Neural cell (in vitro differentiated cells): Measurements from ENCODE around the gene PROX2. TPM values are rescaled to one million over a fixed set of nuclear protein-coding genes. Genes with fewer than 3 reads are reported as not detected.

ENCODE experiments used
- H2AFZ ChIP-seq: fragments of 200-600, 300-800 bp; sonication (generic), shearing (Covaris generic); 2 replicates; pipeline ENCODE4 v1.6.0; 2014; ENCODE audit warnings: low read depth, mild to moderate bottlenecking, antibody characterized with exemption, low read length, moderate library complexity
- H3F3A ChIP-seq: fragments of 200-600 bp; shearing (Covaris generic); 2 replicates; pipeline ENCODE4 v1.6.1; 2016; ENCODE audit warnings: mild to moderate bottlenecking, moderate library complexity, mixed read lengths, antibody characterized with exemption, low read length; ENCODE audit not compliant: insufficient read depth, poor library complexity, severe bottlenecking
- H3K27ac ChIP-seq: fragments of 200-600, 300-800 bp; sonication (generic), shearing (Covaris generic); 2 replicates; pipeline ENCODE4 v1.5.1; 2014; ENCODE audit warnings: mild to moderate bottlenecking, low read length, moderate library complexity
- H3K27me3 ChIP-seq: fragments of 300-800, 200-600 bp; sonication (generic), shearing (Covaris generic); 2 replicates; pipeline ENCODE4 v1.6.0; 2014; ENCODE audit warnings: mild to moderate bottlenecking, low read depth, low read length, moderate library complexity; ENCODE audit not compliant: insufficient read depth
- H3K36me3 ChIP-seq: fragments of 300-800, 200-600 bp; sonication (generic), shearing (Covaris generic); 2 replicates; pipeline ENCODE4 v1.5.1; 2014; ENCODE audit warnings: mild to moderate bottlenecking, antibody characterized with exemption, low read length, moderate library complexity; ENCODE audit not compliant: insufficient read depth
- H3K4me2 ChIP-seq: fragments of 300-800, 200-600 bp; sonication (generic), shearing (Covaris generic); 2 replicates; pipeline ENCODE4 v1.6.0; 2014; ENCODE audit warnings: mild to moderate bottlenecking, low read length
- H3K4me3 ChIP-seq: fragments of 300-800, 200-600 bp; sonication (generic), shearing (Covaris generic); 2 replicates; pipeline ENCODE4 v1.5.1; 2014; ENCODE audit warnings: mild to moderate bottlenecking, low read length, moderate library complexity
- H3K79me2 ChIP-seq: fragments of 200-600 bp; shearing (Covaris generic); replicated peaks from 2 replicates; pipeline ENCODE4 v1.6.0; 2014; ENCODE audit warnings: mild to moderate bottlenecking, low read length, moderate library complexity; ENCODE audit not compliant: insufficient read depth
- H3K9ac ChIP-seq: fragments of 300-800, 200-600 bp; sonication (generic), shearing (Covaris generic); 2 replicates; pipeline ENCODE4 v1.6.1; 2016; ENCODE audit warnings: mild to moderate bottlenecking, low read length, mixed read lengths
- H3K9me2 ChIP-seq: fragments of 200-600 bp; shearing (Covaris generic); 2 replicates; pipeline ENCODE4 v1.6.1; 2016; ENCODE audit warnings: mild to moderate bottlenecking, low read length, mixed read lengths; ENCODE audit not compliant: insufficient read depth
- H3K9me3 ChIP-seq: fragments of 200-600, 300-800 bp; sonication (generic), shearing (Covaris generic); 2 replicates; pipeline ENCODE4 v1.6.1; 2016; ENCODE audit warnings: mild to moderate bottlenecking, mixed run types, low read length, moderate library complexity, mixed read lengths
- H4K20me1 ChIP-seq: fragments of 200-600 bp; shearing (Covaris generic); 2 replicates; pipeline ENCODE4 v1.6.1; 2016; ENCODE audit warnings: mild to moderate bottlenecking, mixed run types; ENCODE audit not compliant: insufficient read depth
- EP300 ChIP-seq: fragments of 450-650 bp; conservative IDR thresholded peaks from 2 replicates; pipeline ENCODE4 v1.6.1; 2014; ENCODE audit warnings: antibody characterized with exemption, mild to moderate bottlenecking, moderate library complexity; ENCODE audit not compliant: poor library complexity, severe bottlenecking
- EZH2 ChIP-seq: fragments of 200-600, 300-800 bp; shearing (Covaris generic), sonication (generic); IDR thresholded peaks from 2 replicates; pipeline ENCODE4 v1.6.1; 2014; ENCODE audit warnings: antibody characterized with exemption, low read length, borderline replicate concordance, mild to moderate bottlenecking; ENCODE audit not compliant: insufficient read depth, poor library complexity, severe bottlenecking
- MXI1 ChIP-seq: fragments of 450-650 bp; conservative IDR thresholded peaks from 2 replicates; pipeline ENCODE4 v1.6.1; 2014; ENCODE audit warnings: antibody characterized with exemption, mild to moderate bottlenecking; ENCODE audit not compliant: poor library complexity, severe bottlenecking
- POLR2AphosphoS5 ChIP-seq: IDR thresholded peaks from 2 replicates; pipeline ENCODE4 v1.6.1; 2012
- RAD21 ChIP-seq: fragments of 450-650 bp; conservative IDR thresholded peaks from 2 replicates; pipeline ENCODE4 v1.6.1; 2014; ENCODE audit warnings: antibody characterized with exemption, mild to moderate bottlenecking, moderate library complexity
- SMC3 ChIP-seq: fragments of 450-650 bp; conservative IDR thresholded peaks from 2 replicates; pipeline ENCODE4 v1.6.1; 2014; ENCODE audit warnings: antibody characterized with exemption, mild to moderate bottlenecking, moderate library complexity; ENCODE audit not compliant: poor library complexity
- TAF1 ChIP-seq: IDR thresholded peaks from 2 replicates; pipeline ENCODE4 v1.6.1; 2012; ENCODE audit warnings: low read depth
- polyA plus RNA-seq: library from polyadenylated mRNA; depleted of rRNA; stranded (reverse); fragments of >200 nt; gene quantifications from 2 replicates; pipeline ENCODE4 v1.2.3, GENCODE V29; 2014
- TF ChIP-seq, protein P1 (sequence below): fragments of 450-650 bp; IDR thresholded peaks from 2 replicates; pipeline ENCODE4 v1.5.1; 2014; ENCODE audit warnings: antibody characterized with exemption, mild to moderate bottlenecking, moderate library complexity; ENCODE audit not compliant: poor library complexity, severe bottlenecking
- TF ChIP-seq, protein P2 (sequence below): IDR thresholded peaks from 2 replicates; pipeline ENCODE4 v1.6.1; 2012; ENCODE audit warnings: borderline replicate concordance

PROX2 gene
- polyA plus RNA-seq, 1 donor from 2014 or later = not detected

DNA sequence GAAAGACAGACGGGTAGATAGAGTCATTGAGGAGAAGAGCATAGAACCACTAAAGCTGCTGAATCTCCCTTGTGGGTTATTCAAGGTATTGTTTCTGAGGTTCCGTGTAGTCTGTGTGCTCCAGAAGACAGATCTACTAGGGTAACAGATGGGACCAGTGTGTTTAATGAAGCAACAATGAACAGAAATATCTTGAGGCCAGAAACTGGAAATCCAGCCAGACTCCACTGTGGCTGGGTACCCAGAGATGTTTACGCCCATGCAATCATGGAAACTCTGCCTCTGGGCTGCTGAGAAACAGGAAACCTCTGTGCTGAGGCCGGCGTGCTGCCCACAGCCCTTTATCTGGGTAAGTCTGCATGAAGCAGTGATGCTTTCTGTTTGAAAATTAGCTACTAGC lies 8.3 kb downstream of the PROX2 start:
- no peaks in the 10 kb centered on the region for H3K79me2 ChIP-seq
- TF ChIP-seq EZH2 = no peak
- TF ChIP-seq MXI1 = no peak
- no peak for TF ChIP-seq EP300
- TF ChIP-seq TAF1 = no peak
- TF ChIP-seq, protein P1, sequence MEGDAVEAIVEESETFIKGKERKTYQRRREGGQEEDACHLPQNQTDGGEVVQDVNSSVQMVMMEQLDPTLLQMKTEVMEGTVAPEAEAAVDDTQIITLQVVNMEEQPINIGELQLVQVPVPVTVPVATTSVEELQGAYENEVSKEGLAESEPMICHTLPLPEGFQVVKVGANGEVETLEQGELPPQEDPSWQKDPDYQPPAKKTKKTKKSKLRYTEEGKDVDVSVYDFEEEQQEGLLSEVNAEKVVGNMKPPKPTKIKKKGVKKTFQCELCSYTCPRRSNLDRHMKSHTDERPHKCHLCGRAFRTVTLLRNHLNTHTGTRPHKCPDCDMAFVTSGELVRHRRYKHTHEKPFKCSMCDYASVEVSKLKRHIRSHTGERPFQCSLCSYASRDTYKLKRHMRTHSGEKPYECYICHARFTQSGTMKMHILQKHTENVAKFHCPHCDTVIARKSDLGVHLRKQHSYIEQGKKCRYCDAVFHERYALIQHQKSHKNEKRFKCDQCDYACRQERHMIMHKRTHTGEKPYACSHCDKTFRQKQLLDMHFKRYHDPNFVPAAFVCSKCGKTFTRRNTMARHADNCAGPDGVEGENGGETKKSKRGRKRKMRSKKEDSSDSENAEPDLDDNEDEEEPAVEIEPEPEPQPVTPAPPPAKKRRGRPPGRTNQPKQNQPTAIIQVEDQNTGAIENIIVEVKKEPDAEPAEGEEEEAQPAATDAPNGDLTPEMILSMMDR = no peak
- no peak overlapping the region for H3K4me3 ChIP-seq
- no peaks in the 10 kb centered on the region for H3K36me3 ChIP-seq
- H4K20me1 ChIP-seq = no peaks in the 10 kb centered on the region
- H3K27me3 ChIP-seq = no peaks in the 10 kb centered on the region
- H3K9me2 ChIP-seq = no peaks in the 10 kb centered on the region
- H3K9me3 ChIP-seq = no peaks in the 10 kb centered on the region
- H3K27ac ChIP-seq = no peak overlapping the region
- no peaks in the 10 kb centered on the region for H3F3A ChIP-seq
- no peak overlapping the region for H2AFZ ChIP-seq
- H3K4me2 ChIP-seq = no peak overlapping the region
- no peak overlapping the region for H3K9ac ChIP-seq

DNA sequence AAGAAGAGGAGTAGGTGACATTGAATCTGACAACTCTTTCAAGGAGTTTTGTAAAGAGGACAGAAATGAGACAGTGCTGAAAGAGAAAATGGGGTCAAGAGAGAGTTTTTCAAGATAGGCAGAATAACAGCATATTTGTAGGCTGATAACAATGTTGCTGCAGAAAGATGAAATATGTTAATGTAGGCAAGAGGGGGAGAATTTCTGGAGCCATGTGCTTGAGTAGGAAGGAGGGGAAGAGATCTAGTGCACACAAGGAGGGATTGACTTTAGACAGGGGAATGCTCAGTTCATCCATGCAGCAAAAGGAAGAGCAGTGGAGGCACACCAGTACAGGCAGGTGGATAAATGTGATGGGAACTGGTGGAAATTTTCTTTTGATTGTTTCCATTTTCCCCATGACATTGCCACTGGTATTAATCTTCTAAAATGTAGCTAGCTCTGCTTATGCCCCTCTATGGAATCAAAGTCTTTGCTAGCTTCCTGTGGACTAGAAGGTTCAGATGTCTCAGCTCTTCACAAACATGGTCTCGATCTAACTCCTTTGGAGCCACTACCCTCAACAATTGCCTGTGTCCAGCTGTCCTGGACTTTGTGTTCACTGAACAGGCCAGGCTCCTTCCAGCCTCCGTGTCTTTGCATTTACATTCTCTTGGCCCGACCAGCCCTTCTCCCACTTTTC lies 9.1 kb downstream of the PROX2 start:
- no peak overlapping the region for H3K4me3 ChIP-seq
- H3K27ac ChIP-seq = no peak overlapping the region
- H3K79me2 ChIP-seq = no peaks in the 10 kb centered on the region
- H3K9me3 ChIP-seq = no peaks in the 10 kb centered on the region
- TF ChIP-seq POLR2AphosphoS5 (no peak), RAD21 (no peak), SMC3 (no peak), EP300 (no peak), EZH2 (no peak), MXI1 (no peak)
- TF ChIP-seq, protein P1 = no peak
- TF ChIP-seq, protein P2, sequence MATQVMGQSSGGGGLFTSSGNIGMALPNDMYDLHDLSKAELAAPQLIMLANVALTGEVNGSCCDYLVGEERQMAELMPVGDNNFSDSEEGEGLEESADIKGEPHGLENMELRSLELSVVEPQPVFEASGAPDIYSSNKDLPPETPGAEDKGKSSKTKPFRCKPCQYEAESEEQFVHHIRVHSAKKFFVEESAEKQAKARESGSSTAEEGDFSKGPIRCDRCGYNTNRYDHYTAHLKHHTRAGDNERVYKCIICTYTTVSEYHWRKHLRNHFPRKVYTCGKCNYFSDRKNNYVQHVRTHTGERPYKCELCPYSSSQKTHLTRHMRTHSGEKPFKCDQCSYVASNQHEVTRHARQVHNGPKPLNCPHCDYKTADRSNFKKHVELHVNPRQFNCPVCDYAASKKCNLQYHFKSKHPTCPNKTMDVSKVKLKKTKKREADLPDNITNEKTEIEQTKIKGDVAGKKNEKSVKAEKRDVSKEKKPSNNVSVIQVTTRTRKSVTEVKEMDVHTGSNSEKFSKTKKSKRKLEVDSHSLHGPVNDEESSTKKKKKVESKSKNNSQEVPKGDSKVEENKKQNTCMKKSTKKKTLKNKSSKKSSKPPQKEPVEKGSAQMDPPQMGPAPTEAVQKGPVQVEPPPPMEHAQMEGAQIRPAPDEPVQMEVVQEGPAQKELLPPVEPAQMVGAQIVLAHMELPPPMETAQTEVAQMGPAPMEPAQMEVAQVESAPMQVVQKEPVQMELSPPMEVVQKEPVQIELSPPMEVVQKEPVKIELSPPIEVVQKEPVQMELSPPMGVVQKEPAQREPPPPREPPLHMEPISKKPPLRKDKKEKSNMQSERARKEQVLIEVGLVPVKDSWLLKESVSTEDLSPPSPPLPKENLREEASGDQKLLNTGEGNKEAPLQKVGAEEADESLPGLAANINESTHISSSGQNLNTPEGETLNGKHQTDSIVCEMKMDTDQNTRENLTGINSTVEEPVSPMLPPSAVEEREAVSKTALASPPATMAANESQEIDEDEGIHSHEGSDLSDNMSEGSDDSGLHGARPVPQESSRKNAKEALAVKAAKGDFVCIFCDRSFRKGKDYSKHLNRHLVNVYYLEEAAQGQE = no peak
- H3K27me3 ChIP-seq = no peaks in the 10 kb centered on the region
- no peaks in the 10 kb centered on the region for H3K9me2 ChIP-seq
- no peaks in the 10 kb centered on the region for H3K36me3 ChIP-seq
- no peaks in the 10 kb centered on the region for H4K20me1 ChIP-seq
- H3F3A ChIP-seq = no peaks in the 10 kb centered on the region
- no peak overlapping the region for H2AFZ ChIP-seq
- no peak overlapping the region for H3K4me2 ChIP-seq
- no peak overlapping the region for H3K9ac ChIP-seq
